ENCODE data around the gene PLCG2.

The PLCG2 gene

DNA sequence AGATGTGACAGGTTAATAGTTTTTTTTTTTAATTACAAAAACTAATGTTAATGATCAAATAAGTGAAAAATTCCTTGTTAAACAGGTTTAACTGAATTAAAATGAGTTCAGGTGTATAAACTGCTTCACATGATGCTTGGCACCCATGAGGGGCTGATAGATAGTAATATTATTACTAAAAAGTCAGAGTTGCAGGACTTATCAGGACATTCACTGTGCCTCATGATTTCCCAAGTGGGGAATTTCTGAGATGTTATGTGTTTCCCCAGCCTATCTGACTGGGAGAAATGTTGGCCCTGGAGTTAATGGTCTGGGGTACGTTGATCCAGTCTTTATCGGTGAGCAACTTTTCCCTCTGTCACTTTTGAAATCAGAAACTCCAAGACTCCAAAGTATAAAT lies 102.1 kb downstream of the PLCG2 start:
- no peak for FAIRE-seq

DNA sequence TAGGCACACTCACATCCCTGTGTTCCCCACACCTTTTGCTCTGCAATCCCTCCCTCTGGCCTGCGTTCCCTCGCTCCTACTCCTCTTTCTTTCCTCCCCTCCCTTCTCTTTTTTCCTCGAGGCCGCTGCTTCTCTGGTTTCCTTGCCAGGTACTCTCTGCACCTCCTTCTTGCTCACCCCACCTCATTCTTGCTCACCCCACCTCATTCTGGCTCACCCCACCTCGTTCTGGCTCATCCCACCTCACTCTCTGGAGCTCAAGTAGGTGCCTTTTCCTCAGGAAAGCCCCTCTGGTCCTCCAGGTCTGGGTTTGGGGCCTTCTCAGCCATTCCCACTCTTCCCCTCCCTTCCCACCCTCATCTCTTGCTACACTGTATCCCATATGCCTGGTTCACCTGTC lies 103.5 kb downstream of the PLCG2 start:
- no peak for FAIRE-seq

DNA sequence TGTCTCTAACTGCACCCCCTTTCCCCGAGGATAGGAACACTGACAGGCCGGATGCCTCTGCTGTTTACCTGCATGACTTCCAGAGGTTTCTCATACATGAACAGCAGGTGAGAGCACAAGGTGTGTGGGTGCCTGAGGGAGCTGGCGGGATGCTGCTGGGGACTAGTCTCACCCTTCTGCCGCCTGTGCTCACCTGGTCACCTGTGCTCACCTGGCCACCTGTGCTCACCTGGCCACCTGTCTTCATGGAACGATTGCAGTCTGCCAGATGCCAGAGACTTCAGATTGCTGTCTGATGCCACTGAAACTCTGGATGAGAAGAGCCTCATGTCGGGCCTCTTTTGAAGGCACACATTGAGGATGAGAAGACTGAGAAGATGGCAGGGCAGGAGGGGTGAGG lies 104.1 kb downstream of the PLCG2 start:
- FAIRE-seq = no peak

DNA sequence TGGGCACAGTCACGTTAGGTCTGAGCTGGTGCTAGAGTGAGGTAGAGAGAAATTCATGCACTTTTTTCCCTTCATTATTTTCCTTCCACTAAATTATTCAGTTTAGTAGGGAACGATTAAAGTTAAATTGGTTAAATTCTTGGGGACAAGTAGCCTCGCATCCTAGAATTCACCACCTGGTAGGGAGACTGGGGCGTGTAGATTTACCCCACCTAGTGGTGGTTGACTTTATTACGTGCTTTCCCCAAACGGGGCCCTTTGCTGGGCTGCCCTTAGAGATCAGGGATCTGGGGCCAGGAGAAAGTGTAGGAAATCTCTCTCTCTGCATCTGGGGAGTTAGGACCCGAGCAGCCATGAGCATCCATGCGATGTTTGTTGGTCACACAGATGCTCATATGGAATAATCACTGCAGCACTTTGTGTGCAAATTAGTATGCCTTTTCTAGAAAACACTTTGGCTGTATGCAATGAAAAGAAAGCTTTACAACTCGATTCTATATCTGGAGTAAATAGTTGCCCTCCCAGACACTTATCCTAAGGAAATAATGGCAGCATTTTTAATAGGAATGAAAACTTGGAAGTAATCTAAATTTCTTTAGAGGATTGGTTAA lies 107.0 kb downstream of the PLCG2 start:
- FAIRE-seq = no peak

DNA sequence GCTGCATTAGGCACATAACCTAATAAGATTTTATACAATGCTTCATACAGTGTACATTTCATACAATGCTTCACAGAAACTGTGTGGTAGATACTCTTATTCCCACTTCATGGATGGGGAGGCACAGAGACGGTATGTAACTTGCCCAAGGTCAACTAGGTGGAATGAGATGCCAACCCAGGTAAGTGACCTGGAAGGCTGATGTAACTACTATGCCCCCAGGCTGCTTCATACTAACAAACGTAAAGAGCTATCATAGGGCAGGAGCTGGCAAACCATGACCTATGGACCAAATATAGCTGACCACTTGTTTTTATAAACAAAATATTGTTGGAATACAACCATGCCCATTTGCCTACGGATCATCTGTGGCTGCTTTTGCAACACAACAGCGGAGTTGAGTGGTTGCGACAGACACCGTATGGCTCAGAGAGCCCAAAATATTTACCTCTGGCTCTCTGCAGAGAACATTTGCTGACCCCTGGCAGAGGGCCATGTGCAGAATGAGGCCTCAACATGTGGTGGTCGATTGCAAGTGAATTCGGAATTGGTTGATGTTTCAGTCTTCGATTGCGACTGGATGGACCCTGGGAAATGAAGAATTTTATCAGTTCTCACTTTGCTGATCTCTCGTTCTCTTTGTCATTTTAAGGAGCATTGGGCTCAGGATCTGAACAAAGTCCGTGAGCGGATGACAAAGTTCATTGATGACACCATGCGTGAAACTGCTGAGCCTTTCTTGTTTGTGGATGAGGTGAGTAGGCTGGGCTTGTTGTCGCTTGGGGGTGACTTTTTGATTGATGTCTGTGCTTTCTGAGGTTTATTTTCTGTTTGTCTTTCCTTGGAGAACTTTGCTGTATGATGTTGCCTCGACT lies 109.7 kb downstream of the PLCG2 start:
- FAIRE-seq = no peak

DNA sequence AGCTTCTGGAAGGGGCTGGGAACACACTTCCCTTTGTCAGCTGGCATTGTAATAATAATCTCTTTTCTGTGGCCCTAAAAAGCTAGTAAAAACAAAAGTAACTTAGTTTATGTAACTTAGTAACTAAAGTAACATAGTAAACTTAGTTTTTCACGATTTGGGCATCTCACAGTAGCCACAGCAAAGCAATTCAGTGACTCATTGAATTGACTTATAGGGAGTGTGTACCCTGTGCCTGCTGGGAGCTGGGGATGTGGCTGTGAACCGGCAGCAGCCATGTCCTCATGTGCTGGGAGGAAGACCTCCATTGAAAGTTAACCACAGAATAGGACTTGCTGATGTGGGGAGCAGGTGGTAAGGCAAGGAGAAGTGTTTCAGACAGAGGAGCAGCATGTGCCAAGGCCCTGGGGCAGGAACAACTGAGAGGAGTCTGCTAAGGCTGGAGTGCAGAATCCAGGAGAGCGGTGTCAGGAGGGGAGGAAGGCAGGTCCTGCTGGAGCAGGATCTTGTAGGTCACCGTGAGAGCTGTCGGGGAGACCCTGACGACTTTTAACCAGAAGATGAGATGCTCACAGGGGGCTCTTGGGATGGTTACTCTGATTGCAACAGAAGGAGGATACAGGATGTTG lies 112.8 kb downstream of the PLCG2 start:
- FAIRE-seq = no peak

DNA sequence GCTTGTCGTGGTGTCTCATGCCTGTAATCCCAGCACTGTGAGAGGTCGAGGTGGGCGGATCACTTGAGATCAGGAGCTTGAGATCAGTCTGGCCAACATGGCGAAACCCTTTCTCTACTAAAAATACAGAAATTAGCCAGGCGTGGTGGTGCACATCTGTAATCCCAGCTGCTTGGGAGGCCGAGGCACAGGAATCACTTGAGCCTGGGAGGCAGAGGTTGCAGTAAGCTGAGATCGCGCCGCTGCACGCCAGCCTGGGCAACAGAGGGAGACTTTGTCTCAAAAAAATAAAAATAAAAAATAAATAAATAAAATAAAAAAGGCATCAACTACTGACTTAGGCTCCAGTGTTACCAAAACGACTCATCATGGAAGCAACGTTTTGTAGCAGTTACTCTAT lies 115.5 kb downstream of the PLCG2 start:
- FAIRE-seq = no peak

DNA sequence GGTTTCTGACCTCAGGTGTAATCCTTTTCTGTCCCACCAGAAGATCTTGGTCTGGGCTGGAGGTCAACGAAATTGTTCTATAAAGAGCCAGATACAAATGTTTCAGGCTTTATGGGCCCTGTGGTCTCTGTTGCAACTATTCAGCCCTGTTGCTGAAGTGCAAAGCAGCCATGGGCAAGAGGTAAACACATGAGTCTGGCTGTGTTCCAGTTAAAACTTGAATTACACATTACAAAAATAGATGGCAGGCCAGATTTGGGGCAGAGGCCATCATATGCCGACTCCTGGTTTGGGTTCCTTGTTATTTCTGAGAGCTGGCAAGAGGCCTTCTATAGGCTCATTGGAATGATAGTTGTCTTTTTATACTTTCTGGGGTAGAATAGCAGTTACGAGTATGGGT lies 117.8 kb downstream of the PLCG2 start:
- no peak for FAIRE-seq

DNA sequence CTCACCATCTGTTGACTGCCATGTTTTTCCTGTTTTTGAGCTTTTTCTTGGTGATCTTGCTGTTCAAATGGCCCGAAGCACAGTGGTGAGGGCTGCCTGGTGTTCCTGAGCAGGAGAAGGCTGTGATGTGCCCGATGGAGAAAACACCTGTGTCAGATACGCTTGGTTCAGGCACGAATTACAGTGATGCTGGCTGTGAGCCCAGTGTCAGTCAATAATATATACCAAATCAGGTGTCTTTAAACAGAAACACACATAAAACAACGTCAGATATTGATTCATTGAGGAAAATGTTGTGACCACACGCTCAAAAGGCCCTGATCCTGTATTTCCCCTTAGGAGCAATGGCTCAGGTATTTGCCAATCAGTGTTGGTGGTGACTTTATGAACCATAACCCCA lies 120.5 kb downstream of the PLCG2 start:
- FAIRE-seq = no peak

DNA sequence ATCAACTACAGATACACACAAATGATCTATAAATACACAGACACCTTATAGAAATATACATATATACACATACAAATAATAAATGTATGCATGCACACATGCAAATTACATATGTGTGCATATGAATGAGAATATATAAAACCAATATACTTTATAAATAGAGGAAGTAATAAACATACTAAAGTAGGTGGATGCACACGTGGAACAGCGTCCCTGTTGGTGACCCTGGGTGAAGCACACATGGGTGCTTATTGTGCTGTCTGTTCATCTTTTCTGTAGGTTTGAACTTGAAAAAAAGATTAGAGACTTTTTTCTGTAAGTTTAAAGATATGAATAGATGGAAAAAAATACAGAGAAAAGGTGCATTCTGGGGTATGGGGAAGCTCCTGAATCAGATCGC lies 120.9 kb downstream of the PLCG2 start:
- FAIRE-seq = no peak

DNA sequence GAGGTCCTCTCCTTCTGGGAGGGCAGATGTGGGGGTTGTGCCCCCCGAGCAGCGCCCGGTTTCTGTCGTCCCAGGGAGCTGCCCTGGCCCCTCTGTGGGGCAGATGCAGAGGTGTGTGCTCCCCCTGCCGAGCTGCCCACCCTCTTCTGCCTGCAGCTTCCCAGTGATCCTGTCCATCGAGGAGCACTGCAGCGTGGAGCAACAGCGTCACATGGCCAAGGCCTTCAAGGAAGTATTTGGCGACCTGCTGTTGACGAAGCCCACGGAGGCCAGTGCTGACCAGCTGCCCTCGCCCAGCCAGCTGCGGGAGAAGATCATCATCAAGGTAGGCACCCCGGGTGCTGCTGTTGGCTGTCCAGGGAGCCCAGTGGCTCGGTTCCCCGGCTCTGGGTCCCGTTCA lies 121.4 kb downstream of the PLCG2 start:
- FAIRE-seq = no peak

DNA sequence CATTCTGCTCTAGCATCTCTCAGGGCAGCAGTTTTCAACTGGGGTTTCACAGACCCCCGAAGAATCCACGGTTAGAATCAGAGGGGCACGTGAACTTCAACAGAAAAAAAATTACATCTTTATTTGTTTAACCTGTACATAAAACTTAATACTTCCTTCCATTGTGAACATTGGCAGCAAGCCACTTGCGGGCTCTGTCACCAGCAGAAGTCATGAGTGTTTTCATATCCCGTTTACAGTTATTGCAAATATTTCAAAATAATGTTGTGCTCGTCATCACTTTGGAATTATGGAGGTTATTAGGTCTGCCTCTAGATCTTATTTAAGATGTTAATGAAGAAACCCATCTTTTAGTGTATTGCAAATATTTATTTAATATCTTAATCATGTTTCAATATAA lies 122.4 kb downstream of the PLCG2 start:
- FAIRE-seq = peak; percentile 80

DNA sequence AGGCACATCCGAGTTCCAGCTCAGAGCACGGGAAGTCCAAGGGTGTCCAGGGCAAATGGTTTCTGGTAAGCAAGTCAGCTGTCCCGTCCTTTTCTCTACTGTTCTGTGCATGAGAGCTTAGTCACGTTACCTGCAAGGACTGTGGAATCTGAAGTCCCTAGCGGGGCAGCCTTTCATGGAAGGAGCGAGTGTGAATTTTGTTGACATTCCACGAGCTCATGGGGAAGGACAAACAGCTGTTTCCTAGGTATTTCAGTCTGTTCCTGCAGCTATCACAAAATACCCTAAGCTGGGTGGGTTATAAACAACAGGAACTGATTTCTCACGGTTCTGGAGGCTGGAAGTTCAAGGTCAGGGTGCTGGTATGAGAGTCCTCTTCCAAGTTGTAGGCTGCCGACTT lies 122.9 kb downstream of the PLCG2 start:
- FAIRE-seq = no peak

DNA sequence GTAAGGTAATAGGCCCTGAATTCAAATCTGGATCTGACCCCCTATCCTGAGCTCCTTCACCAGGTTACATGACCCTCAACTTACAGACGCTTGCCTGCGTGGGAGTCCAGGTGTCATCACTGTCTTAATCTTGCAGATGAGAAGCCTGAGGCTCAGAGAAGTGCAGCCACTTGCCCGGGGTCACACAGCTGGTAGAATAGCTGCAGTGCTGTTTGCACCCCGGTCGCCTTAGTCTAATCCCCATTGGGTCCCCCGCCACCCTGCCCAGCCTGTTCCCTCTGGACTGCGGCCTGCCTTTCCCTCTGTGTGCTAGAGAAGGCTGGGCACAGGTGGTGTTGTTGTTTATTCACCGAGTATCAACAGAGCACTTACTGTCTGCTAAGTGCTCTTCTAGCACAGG lies 125.2 kb downstream of the PLCG2 start:
- FAIRE-seq = no peak

DNA sequence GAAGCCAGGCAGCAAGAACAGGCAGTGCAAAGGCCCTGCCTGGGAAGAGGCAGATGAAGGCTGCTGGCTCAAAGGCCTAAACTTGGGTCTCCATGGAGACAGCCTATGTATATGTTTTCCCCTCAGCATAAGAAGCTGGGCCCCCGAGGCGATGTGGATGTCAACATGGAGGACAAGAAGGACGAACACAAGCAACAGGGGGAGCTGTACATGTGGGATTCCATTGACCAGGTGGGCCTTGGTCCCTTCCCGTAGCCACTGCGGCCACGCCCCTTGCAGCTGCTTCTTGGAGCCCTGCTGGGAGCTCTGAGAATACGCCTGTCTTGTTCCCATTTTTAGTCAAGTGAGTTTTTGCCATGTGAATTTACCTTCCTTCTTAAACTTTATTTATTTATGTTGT lies 126.2 kb downstream of the PLCG2 start:
- FAIRE-seq = no peak

DNA sequence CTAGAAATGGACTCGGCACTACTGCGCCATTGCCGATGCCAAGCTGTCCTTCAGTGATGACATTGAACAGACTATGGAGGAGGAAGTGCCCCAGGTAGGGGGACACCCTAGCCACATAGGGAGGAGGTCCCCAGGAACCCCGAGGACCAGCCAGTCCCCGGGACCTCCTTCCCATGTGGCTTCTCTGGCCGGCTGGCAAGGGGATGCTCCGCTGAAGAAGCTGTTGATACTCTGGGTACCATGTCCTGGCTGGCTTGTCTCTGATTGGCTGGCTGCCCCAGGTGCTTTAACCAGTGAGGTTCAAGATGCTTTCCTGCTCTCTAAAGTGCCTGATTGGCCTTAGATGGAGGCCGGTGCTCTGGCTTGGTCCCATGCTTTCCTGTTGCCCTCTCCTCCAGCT lies 128.6 kb downstream of the PLCG2 start:
- no peak for FAIRE-seq

DNA sequence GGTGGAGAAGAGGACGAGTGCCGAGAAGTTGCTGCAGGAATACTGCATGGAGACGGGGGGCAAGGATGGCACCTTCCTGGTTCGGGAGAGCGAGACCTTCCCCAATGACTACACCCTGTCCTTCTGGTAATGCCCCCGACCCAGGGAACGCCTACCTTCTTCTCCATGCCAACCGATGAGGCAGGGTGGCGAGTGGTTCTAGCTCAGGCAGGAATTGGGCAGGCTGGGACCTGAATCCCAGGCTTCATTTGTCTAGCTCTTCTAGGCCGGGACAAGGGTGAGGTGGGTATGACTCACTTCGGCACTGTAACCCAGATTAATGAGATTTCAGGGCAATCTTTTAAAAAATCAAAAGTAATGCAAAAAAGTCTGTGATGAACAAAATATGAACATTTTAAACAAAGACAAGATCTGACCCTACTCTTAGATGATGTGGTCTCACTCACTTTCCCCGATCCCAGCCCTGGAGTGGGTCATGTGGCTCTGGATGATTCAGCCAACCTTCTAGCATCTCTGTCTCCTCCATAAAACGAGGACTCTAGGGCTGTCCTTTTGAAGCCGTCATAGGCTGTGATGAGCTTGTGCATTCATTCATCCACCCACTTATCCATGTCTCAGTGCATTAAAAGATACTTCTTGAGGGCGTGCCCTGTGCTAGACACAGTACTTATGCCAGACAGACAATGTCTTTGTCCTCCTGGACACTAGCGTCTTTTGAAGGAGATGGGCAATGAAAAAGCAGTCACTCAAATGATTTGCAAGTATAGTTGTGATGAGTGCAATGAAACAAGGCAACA lies 129.6 kb downstream of the PLCG2 start:
- no peak for FAIRE-seq

DNA sequence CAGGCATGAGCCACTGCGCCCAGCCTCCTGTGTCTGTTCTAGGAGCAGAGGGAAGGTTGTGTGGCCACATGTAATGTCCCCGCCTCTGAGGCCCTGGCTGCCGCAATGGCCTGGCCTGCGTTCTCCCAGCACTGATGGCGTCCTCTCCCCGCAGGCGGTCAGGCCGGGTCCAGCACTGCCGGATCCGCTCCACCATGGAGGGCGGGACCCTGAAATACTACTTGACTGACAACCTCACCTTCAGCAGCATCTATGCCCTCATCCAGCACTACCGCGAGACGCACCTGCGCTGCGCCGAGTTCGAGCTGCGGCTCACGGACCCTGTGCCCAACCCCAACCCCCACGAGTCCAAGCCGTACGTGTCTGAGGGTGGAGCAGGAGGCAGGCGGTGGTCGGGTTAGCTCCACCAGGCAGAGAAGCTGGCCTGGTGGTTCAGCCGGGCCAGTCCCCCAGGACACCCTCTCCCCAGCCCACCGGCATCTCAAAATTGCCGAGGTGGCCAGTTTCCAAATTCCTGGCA lies 131.3 kb downstream of the PLCG2 start:
- no peak for FAIRE-seq

DNA sequence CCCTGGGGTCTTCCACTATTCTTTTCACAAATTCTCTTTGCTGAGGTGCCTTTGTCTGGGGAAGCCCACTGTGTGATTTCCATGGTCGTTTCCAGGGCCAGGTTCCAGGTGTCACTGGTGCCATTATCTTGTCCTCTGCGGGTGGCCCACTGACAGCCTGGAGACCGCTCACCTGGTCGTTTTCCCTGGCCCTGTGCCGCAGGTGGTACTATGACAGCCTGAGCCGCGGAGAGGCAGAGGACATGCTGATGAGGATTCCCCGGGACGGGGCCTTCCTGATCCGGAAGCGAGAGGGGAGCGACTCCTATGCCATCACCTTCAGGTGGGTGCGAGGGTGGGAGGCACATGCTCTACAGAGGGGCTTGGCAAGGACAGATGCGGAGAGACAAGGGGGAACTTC lies 133.3 kb downstream of the PLCG2 start:
- no peak for FAIRE-seq

DNA sequence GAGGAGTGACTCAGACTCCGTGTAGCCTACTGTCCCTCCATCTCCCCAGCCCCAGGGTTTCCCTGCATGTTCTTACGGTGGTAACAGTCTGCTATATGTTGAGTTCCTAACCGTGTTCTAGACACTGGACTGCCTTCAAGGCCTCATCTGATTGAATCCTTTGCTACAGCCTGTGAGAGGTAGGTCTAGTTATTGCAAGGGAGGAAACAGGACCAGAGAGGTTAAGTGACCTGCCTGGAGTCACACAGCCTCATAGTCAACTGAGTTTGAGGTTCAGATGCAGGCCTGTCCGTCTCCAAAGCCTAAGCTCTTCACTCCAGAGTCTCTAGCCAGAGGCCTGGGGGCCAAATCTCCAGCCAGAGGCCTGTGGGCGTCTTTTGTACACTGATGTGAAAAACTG lies 134.1 kb downstream of the PLCG2 start:
- no peak for FAIRE-seq

DNA sequence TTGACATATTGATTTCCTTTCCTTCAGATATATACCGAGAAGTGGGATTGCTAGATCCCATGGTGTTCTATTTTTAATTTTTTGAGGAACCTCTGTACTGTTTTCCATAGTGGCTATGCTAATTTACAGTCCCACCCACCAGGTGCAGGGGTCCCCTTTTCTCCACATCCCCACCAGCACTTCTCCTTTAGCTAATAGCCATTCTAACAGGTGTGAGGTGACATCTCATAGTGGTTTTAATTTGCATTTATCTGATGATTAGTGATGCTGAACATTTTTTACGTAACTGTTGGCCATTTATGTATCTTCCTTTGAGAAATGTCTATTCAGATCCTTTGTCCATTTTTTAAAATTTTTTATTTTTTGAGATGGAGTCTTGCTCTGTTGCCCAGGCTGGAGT lies 138.3 kb downstream of the PLCG2 start:
- no peak for FAIRE-seq

DNA sequence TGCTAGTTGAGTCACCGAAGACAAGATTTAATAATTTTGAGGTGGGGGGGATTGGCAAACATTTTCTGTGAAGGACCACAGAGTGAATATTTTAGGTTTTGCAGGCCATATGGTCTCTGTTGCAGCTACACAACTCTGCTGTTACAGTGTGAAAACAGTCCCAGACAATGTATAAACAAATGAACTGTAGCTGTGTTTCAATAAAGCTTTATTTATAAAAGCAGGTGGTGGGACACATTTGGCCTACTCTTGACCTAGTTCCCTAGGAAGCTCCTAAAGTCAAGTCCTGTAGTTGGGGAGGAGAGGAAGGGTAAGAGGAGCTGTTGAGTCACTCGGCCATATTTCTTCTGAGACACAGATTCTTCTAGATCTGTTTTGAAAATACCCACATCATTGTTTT lies 139.8 kb downstream of the PLCG2 start:
- FAIRE-seq = no peak

DNA sequence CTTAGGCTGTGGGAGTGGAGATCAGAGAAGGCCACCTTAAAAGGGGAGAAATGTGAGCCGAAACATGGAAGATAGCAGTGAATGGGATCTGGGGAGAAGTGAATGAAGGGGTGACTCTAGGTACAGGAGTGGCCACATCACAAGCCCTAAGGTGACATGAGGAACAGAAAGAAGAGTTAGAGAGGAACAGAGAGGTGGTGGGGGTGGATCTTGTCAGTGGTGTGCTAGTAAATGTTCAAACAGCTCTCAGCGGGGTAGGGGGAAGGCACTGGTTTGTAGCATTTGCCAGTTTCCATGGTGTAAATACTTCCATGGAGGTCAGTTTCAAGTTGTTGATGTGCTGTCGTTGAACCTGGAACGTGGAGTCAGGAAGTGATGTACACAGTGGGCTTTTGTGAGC lies 141.4 kb downstream of the PLCG2 start:
- FAIRE-seq = no peak
